GM12873 (cell line): ENCODE measurements around the gene NAALADL2.

ENCODE experiments used
- TF ChIP-seq, protein P1 (sequence below): IDR thresholded peaks from 2 replicates; pipeline ENCODE4 v1.5.1; 2012; ENCODE audit warnings: low read depth, mild to moderate bottlenecking, moderate library complexity, low read length, control low read depth; ENCODE audit not compliant: insufficient read depth; ENCODE audit errors: missing control alignments

The NAALADL2 gene

DNA sequence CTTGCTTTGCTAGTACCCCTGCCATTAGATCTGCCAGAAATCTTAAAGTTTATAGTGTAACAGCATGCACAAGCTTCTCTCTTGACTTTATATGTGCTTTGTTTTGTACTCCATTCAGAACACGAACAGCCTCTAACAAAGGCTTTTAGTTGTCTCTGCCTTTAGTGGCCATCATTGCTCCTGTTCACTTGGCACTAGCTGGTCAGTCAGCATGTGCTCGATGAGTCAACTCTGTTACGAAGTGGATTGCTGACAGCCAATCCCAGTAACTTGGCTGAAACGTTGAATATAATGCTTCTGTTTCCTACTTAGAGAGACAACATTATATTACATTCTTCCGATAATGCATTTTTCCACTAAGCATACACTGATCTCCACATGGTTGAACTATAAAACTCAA lies 349.2 kb downstream of the NAALADL2 start:
- TF ChIP-seq, protein P1, sequence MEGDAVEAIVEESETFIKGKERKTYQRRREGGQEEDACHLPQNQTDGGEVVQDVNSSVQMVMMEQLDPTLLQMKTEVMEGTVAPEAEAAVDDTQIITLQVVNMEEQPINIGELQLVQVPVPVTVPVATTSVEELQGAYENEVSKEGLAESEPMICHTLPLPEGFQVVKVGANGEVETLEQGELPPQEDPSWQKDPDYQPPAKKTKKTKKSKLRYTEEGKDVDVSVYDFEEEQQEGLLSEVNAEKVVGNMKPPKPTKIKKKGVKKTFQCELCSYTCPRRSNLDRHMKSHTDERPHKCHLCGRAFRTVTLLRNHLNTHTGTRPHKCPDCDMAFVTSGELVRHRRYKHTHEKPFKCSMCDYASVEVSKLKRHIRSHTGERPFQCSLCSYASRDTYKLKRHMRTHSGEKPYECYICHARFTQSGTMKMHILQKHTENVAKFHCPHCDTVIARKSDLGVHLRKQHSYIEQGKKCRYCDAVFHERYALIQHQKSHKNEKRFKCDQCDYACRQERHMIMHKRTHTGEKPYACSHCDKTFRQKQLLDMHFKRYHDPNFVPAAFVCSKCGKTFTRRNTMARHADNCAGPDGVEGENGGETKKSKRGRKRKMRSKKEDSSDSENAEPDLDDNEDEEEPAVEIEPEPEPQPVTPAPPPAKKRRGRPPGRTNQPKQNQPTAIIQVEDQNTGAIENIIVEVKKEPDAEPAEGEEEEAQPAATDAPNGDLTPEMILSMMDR, result no peak

DNA sequence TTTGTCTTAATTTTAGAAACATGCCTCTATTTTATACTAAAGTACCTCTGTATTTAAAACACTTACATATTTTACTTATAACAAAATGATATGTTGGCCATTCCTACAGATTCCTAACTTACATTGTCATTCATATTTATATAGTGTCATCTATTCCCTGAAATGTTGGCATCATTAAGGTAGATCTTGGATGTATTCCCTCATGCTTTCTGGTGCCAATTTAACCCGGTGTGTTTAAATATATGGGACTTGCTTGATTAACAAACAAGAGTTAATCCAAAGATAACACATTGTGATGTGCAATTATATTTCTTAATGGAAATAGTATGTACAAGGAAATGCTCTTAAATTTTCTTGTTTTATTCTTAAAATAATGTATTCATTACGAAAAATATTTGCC lies 352.3 kb downstream of the NAALADL2 start:
- TF ChIP-seq, protein P1, result no peak

DNA sequence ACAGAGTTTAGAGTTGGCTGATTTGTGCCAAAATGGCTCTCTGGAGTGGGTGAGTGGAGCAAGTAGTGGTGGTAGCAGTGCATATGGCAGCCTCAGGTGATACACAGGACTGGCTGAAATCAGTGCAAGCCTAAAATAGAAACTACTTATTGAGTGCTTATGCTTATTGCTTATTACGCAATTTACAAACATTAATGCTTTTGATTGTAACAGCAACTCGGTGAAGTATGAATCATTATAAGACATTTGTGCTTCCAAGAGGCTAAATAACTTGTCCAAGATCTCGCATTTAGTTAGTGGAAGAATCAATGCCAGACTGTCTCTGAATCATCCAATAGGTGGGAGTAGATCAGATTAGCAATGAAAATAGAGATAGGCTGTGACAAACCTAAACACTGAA lies 353.8 kb downstream of the NAALADL2 start:
- TF ChIP-seq, protein P1, result no peak

DNA sequence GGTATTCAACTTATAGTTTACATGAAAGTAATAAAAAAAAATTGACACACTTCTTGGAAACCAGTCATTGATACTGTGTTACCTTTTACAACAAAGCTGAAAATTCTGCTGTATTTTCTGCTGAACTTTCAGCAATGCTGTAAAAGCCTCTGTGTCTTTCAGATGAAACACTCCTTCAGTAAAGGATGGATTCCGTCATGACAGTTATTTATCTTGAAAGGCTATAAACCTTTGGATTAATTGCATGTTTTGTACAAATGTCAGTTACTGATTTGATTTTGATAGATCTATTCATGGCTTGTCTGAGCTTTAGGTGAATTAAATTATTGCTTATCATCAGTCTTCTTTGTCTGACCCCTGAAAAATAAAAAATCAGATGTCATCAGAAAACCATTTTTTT lies 355.1 kb downstream of the NAALADL2 start:
- TF ChIP-seq, protein P1, result no peak

DNA sequence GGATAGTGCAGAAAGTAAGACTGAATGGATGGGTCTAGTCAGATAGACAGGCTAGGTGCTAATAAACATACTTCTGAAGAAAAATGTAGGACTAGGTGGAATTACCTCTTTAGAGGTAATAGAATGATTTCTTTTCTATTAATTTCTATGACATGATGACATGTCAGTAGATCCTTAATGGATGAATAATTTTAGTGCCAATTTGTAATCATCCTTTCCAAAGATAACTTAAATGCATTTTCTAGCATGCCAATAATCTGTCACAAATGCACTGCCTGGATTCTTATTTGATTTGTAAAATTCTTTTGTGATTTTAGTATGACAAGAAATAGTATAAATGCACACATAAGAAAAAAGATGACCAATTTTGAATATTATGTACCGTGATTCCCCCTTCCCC lies 356.7 kb downstream of the NAALADL2 start:
- TF ChIP-seq, protein P1, result no peak

DNA sequence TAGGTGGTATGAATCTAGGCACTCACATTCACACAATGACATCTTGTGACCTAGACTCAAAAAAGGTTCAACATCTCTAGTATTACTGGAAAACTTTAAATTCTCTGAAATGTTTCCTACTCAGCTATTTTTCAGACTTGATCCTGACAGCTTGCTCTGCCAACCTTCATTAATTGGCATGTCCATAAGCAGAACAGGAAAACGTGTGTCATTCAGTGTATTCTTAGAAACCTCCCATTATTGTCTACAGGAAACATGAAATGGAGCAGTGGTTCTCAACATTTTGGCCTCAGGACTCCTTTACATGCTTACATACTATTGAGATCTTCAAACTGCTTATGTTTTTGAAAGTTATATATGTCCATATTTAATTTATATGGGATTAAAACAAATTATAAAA lies 363.2 kb downstream of the NAALADL2 start:
- TF ChIP-seq, protein P1, result no peak

DNA sequence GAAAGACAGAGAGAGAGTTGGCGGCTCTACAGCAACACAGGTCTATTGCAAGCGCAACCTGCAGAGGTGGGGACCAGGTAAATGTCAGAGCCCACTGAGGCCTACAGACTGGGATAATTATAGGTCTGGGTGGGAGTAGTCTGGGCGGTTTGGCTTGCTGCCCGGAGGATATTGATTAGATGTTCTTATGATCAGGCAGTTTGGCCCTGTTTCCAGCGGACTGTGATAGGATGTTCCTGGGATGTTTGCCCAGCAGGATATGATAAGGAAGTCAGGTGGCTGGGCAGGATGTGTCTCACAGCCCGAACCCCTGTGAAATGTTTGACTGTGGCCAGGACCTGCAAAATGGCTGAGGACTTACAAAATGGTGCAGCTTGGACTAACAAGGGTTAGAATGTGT lies 364.9 kb downstream of the NAALADL2 start:
- TF ChIP-seq, protein P1, result no peak

DNA sequence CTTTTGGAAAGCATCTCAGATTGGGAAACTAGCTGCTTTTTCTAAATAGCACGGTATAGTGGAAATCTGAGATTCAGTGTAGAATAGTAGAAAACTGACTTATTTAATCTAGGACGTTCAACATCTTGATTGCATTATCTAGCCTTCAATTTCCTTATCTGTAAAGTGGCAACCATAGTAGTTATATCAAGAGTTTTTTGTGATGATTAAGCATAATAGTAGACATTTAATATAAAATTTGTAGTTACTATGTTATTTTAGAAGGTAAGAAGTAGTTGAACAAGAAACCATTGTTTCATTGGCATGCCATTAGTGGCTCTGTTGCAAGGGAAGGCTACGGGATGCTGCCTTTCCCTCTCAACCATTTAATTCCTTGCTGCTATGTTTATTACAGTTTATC lies 367.3 kb downstream of the NAALADL2 start:
- TF ChIP-seq, protein P1, result no peak
